ENCODE results near the gene TJP1.

TJP1 gene

DNA sequence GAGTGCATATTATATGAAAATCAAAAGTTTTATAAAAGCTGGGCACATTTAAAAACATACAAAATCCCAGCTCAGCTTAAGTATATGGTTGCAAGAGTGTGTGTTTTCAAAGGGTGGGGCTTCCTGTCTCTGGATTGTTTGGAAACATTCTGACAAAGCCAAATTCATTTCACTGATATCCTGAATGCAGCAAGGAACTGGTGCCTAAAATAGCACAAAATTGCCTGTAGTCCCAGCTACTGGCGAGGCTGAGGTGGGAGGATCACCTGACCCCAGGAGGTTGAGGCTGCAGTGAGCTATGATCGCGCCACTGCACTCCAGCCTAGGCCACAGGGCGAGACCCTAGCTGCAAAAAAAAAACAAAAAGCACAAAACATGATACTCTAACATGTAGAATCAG is 13.0 kb upstream of the TJP1 start:
- ATAC-seq (ENCODE audit: insufficient read depth, low read depth) (no peak), DNase-seq (no peak)
- H3K9ac ChIP-seq (ENCODE audit: low read depth, low read length): no peak overlapping the region
- H3K4me3 ChIP-seq (ENCODE audit: low read depth in 1 of 2, low read length in 2 of 2): no peak overlapping the region
- H2AFZ ChIP-seq (ENCODE audit: low read depth, low read length): no peak overlapping the region
- no peak for TF ChIP-seq EZH2 (IDR thresholded peaks at IDR 0.05; ENCODE audit: borderline replicate concordance, low read depth, low read length, severe bottlenecking)
- TF ChIP-seq, protein P1, sequence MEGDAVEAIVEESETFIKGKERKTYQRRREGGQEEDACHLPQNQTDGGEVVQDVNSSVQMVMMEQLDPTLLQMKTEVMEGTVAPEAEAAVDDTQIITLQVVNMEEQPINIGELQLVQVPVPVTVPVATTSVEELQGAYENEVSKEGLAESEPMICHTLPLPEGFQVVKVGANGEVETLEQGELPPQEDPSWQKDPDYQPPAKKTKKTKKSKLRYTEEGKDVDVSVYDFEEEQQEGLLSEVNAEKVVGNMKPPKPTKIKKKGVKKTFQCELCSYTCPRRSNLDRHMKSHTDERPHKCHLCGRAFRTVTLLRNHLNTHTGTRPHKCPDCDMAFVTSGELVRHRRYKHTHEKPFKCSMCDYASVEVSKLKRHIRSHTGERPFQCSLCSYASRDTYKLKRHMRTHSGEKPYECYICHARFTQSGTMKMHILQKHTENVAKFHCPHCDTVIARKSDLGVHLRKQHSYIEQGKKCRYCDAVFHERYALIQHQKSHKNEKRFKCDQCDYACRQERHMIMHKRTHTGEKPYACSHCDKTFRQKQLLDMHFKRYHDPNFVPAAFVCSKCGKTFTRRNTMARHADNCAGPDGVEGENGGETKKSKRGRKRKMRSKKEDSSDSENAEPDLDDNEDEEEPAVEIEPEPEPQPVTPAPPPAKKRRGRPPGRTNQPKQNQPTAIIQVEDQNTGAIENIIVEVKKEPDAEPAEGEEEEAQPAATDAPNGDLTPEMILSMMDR (IDR thresholded peaks at IDR 0.05; ENCODE audit: borderline replicate concordance, extremely low read depth, low read length, poor library complexity, severe bottlenecking): no peak
- no peaks in the 10 kb centered on the region for H3K9me3 ChIP-seq (ENCODE audit: insufficient read depth, low read length, severe bottlenecking)
- no peak overlapping the region for H3K4me2 ChIP-seq (ENCODE audit: insufficient read depth, low read length)
- peaks cover 6% of the 10 kb centered on the region for H4K20me1 ChIP-seq (ENCODE audit: insufficient read depth, low read length)
- H3K4me1 ChIP-seq (ENCODE audit: insufficient read depth, low read length): no peaks in the 10 kb centered on the region
- no peaks in the 10 kb centered on the region for H3K36me3 ChIP-seq (ENCODE audit: insufficient read depth, low read length)
- H3K79me2 ChIP-seq (ENCODE audit: insufficient read depth, low read length): no peaks in the 10 kb centered on the region
- H3K27me3 ChIP-seq (ENCODE audit: insufficient read depth, low read length, poor library complexity): peaks cover 31% of the 10 kb centered on the region
- H3K27ac ChIP-seq (ENCODE audit: low read length): no peak overlapping the region

DNA sequence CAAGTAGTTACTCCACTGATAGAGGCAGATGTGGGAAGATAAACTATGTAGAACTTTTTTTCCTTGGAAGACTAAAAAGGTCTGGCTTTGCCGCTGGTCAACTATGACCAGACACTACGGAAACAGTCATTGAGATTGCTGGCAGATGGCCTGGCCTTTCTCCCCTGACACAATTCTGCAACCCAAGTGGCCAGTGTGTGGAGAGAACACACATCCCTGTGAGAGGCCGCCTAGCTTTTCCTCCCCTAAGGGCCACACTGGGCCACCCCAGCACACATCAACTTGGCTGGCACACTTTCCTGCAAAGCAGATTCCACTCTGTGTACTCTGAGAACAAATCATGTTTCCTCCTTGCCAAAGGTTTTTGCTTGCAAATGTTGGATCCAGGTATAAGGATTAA is 10.4 kb upstream of the TJP1 start:
- Histone ChIP-seq H2AFZ (ENCODE audit: low read depth, low read length) (no peak overlapping the region), H3K4me1 (ENCODE audit: insufficient read depth, low read length) (no peaks in the 10 kb centered on the region), H3K9me3 (ENCODE audit: insufficient read depth, low read length, severe bottlenecking) (no peaks in the 10 kb centered on the region), H3K27ac (ENCODE audit: low read length) (no peak overlapping the region), H3K79me2 (ENCODE audit: insufficient read depth, low read length) (no peaks in the 10 kb centered on the region), H3K9ac (ENCODE audit: low read depth, low read length) (no peak overlapping the region), H4K20me1 (ENCODE audit: insufficient read depth, low read length) (peaks cover 6% of the 10 kb centered on the region), H3K4me2 (ENCODE audit: insufficient read depth, low read length) (no peak overlapping the region), H3K27me3 (ENCODE audit: insufficient read depth, low read length, poor library complexity) (peaks cover 38% of the 10 kb centered on the region), H3K4me3 (ENCODE audit: low read depth in 1 of 2, low read length in 2 of 2) (no peak overlapping the region), H3K36me3 (ENCODE audit: insufficient read depth, low read length) (no peaks in the 10 kb centered on the region)
- TF ChIP-seq, protein P1 (IDR thresholded peaks at IDR 0.05; ENCODE audit: borderline replicate concordance, extremely low read depth, low read length, poor library complexity, severe bottlenecking): no peak
- no peak for TF ChIP-seq EZH2 (IDR thresholded peaks at IDR 0.05; ENCODE audit: borderline replicate concordance, low read depth, low read length, severe bottlenecking)
- DNase-seq (no peak), ATAC-seq (ENCODE audit: insufficient read depth, low read depth) (no peak)

DNA sequence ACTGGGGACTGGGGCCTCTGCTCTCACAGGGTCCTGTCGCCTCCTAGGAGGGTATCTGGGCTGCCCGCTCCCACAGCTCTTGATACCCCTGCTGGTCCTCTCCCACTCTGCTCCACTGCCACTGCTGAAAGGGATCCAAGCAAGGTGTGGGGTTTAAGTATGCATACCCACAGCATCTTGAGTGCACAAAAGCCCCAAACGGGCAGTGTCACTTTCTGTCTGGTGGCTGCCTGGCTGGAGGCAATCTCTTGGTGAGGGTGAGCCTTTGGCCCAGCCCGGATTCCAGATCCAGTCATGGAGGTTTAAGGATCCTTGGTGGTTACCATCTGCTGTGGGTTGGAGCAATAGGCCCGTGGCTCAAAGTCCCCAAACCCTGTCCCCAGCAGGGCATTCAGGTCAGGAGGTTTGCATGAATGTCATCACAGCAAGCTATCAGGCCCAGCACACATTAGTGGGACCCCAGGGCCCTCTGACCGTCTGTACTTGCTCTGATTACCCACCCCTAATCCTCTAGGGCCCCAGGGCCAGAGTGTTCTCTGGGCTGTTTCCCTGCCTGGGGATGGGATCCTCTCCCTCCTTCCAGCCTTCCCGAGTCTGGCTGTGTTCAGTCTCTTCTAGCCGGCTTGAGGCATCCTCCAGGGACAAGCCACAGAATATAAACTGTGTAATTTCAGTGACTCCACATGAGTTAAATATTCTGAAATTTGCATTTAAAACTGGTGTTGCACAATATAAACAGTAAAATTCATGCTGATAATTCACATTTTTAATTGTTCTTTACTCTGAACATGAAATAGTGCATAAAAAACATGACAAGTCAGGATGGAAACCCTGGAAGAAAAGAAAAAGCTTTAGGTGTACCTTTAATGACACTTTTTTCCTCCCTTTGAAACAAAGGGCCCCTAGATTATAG is 4.9 kb upstream of the TJP1 start:
- ATAC-seq (ENCODE audit: insufficient read depth, low read depth): no peak
- no peak for TF ChIP-seq EZH2 (IDR thresholded peaks at IDR 0.05; ENCODE audit: borderline replicate concordance, low read depth, low read length, severe bottlenecking)
- TF ChIP-seq, protein P1 (IDR thresholded peaks at IDR 0.05; ENCODE audit: borderline replicate concordance, extremely low read depth, low read length, poor library complexity, severe bottlenecking): no peak
- H3K4me1 ChIP-seq (ENCODE audit: insufficient read depth, low read length): peaks cover 5% of the 10 kb centered on the region; the same call in 1 of the 2 replicates
- H4K20me1 ChIP-seq (ENCODE audit: insufficient read depth, low read length): peaks cover 25% of the 10 kb centered on the region
- H3K4me3 ChIP-seq (ENCODE audit: low read depth in 1 of 2, low read length in 2 of 2): no peak overlapping the region
- H3K27ac ChIP-seq (ENCODE audit: low read length): no peak overlapping the region
- no peak overlapping the region for H3K9ac ChIP-seq (ENCODE audit: low read depth, low read length)
- H3K79me2 ChIP-seq (ENCODE audit: insufficient read depth, low read length): no peaks in the 10 kb centered on the region
- DNase-seq: no peak
- H3K27me3 ChIP-seq (ENCODE audit: insufficient read depth, low read length, poor library complexity): peaks cover 49% of the 10 kb centered on the region
- no peak overlapping the region for H3K4me2 ChIP-seq (ENCODE audit: insufficient read depth, low read length)
- no peaks in the 10 kb centered on the region for H3K36me3 ChIP-seq (ENCODE audit: insufficient read depth, low read length)
- H3K9me3 ChIP-seq (ENCODE audit: insufficient read depth, low read length, severe bottlenecking): no peaks in the 10 kb centered on the region
- H2AFZ ChIP-seq (ENCODE audit: low read depth, low read length): no peak overlapping the region

Measured in DND-41 (cell line).